Upper lobe of left lung (tissue), 4 donors: ENCODE measurements around the gene DNAJB12.

ENCODE experiments used
- CTCF ChIP-seq, 6 experiments: fragments of 450-650 bp in 4 of 6; fragments of 200-600 bp in 2 of 6; sonication (generic) in 2 of 6; IDR thresholded peaks; one replicate each; pipeline ENCODE4 v1.5.1; 2016 to 2019; ENCODE audit warnings: antibody characterized with exemption in 6 of 6
- POLR2A ChIP-seq, 4 donors: fragments of 450-650 bp; IDR thresholded peaks; one replicate each; pipeline ENCODE4 v1.5.1; 2016 to 2017; ENCODE audit warnings: antibody characterized with exemption in 4 of 4, mild to moderate bottlenecking in 2 of 4

- TF ChIP-seq CTCF (IDR thresholded peaks at IDR 0.05) (peak in 1 of 6 experiments; percentile 19), POLR2A (IDR thresholded peaks at IDR 0.05) (no peak)
These were observed 19.1 kb downstream of the DNAJB12 start for GRCh38 chr10:72335394-72336258.
